HG02852 (cell line): ENCODE data around the gene LENG8.
"Not testable (repeated sequence)": the region's sequence is repeated elsewhere in the genome, so short reads cannot be mapped to it uniquely, and the experiment has no call there.

Experiments used
- ATAC-seq: cut with Tn5 transposase; IDR thresholded peaks from one replicate; pipeline ENCODE4 v1.9.1; 2021; ENCODE audit warnings: mild to moderate bottlenecking, moderate library complexity; ENCODE audit not compliant: unreplicated experiment

LENG8 gene

GRCh38 chr19:54509200-54509940 lies 60.4 kb downstream of the LENG8 start:
- not testable (repeated sequence) for ATAC-seq
